Mesenchymal stem cell (in vitro differentiated cells and primary cell): Measurements from ENCODE around the gene TMEM269.
"Not testable (repeated sequence)": the region's sequence is repeated elsewhere in the genome, so short reads cannot be mapped to it uniquely, and the experiment has no call there.

ENCODE experiments used
- DNase-seq: peaks from one replicate; pipeline ENCODE4 v3.0.0-alpha.2; 2013
- H2AFZ ChIP-seq: one replicate; pipeline ENCODE4 v1.6.1; 2013; ENCODE audit warnings: low read depth, mild to moderate bottlenecking, control low read depth, inconsistent platforms, low read length, moderate library complexity
- H2AK5ac ChIP-seq: 2 replicates; pipeline ENCODE4 v1.6.1; 2013; ENCODE audit warnings: low read length, moderate library complexity, mild to moderate bottlenecking, inconsistent platforms; ENCODE audit not compliant: severe bottlenecking
- H2BK120ac ChIP-seq: one replicate; pipeline ENCODE4 v1.6.1; 2013; ENCODE audit warnings: low read depth, mild to moderate bottlenecking, inconsistent platforms, low read length, moderate library complexity
- H2BK12ac ChIP-seq, 2 experiments: one replicate each; pipeline ENCODE4 v1.6.1; 2013; ENCODE audit warnings: inconsistent platforms in 2 of 2, low read length in 2 of 2, mild to moderate bottlenecking in 2 of 2, moderate library complexity in 2 of 2, control low read depth in 1 of 2
- H2BK15ac ChIP-seq: one replicate; pipeline ENCODE4 v1.6.1; 2013; ENCODE audit warnings: mild to moderate bottlenecking, low read depth, inconsistent platforms; ENCODE audit not compliant: poor library complexity, severe bottlenecking
- H2BK5ac ChIP-seq: 2 replicates; pipeline ENCODE4 v1.6.1; 2013; ENCODE audit warnings: low read depth, mild to moderate bottlenecking, low read length, control low read depth, inconsistent platforms; ENCODE audit not compliant: poor library complexity, severe bottlenecking
- H3K14ac ChIP-seq, 2 experiments: one replicate each; pipeline ENCODE4 v1.6.1; 2013; ENCODE audit warnings: inconsistent platforms in 2 of 2, low read length in 2 of 2, control low read depth in 1 of 2, mild to moderate bottlenecking in 1 of 2, moderate library complexity in 1 of 2
- H3K18ac ChIP-seq, 2 experiments: one replicate each; pipeline ENCODE4 v1.6.1; 2013; ENCODE audit warnings: inconsistent platforms in 2 of 2, low read length in 2 of 2, control low read depth in 1 of 2, low read depth in 1 of 2, mild to moderate bottlenecking in 1 of 2
- H3K23ac ChIP-seq, 2 experiments: one replicate each; pipeline ENCODE4 v1.6.1; 2013; ENCODE audit warnings: inconsistent platforms in 2 of 2, low read length in 2 of 2, mild to moderate bottlenecking in 2 of 2, moderate library complexity in 2 of 2, control low read depth in 1 of 2
- H3K27ac ChIP-seq: 2 replicates; pipeline ENCODE4 v1.5.1; 2013; ENCODE audit warnings: mild to moderate bottlenecking, moderate library complexity, low read length, control low read depth, inconsistent platforms; ENCODE audit not compliant: poor library complexity, severe bottlenecking
- H3K27me3 ChIP-seq, 2 experiments: 2 replicates each; pipeline versions ENCODE4 v1.6.1 to v1.7.0; 2013; ENCODE audit warnings: low read length in 2 of 2, mild to moderate bottlenecking in 2 of 2, moderate library complexity in 2 of 2, control low read depth in 1 of 2, inconsistent platforms in 1 of 2; ENCODE audit not compliant: control insufficient read depth in 1 of 2, insufficient read depth in 1 of 2
- H3K36me3 ChIP-seq, 2 experiments: 2 replicates each; pipeline versions ENCODE4 v1.6.1 to v1.7.0; 2013; ENCODE audit warnings: low read length in 2 of 2, control low read depth in 1 of 2, inconsistent platforms in 1 of 2, low read depth in 1 of 2, mild to moderate bottlenecking in 1 of 2; ENCODE audit not compliant: insufficient read depth in 2 of 2, control insufficient read depth in 1 of 2
- H3K4ac ChIP-seq, 2 experiments: one replicate each; pipeline ENCODE4 v1.6.1; 2013; ENCODE audit warnings: inconsistent platforms in 2 of 2, low read length in 2 of 2, mild to moderate bottlenecking in 2 of 2, moderate library complexity in 2 of 2, control low read depth in 1 of 2, low read depth in 1 of 2
- H3K4me1 ChIP-seq: 2 replicates; pipeline ENCODE4 v1.6.1; 2013; ENCODE audit warnings: low read depth, low read length, control low read depth; ENCODE audit not compliant: control insufficient read depth, insufficient read depth
- H3K4me2 ChIP-seq: 2 replicates; pipeline ENCODE4 v1.6.1; 2013; ENCODE audit warnings: low read length, mild to moderate bottlenecking, inconsistent platforms; ENCODE audit not compliant: poor library complexity, severe bottlenecking
- H3K4me3 ChIP-seq, 2 experiments: 2 replicates each; pipeline versions ENCODE4 v1.5.1 to v1.7.0; 2013; ENCODE audit warnings: low read length in 2 of 2, mild to moderate bottlenecking in 2 of 2, control low read depth in 1 of 2, low read depth in 1 of 2; ENCODE audit not compliant: insufficient read depth in 1 of 2
- H3K79me1 ChIP-seq: replicated peaks from 2 replicates; pipeline ENCODE4 v1.6.1; 2013; ENCODE audit warnings: mild to moderate bottlenecking, control low read depth, low read length, inconsistent platforms; ENCODE audit not compliant: poor library complexity, severe bottlenecking
- H3K9ac ChIP-seq: 2 replicates; pipeline ENCODE4 v1.7.0; 2013; ENCODE audit warnings: mild to moderate bottlenecking, low read length, moderate library complexity
- H3K9me3 ChIP-seq: 2 replicates; pipeline ENCODE4 v1.7.0; 2013; ENCODE audit warnings: mild to moderate bottlenecking, low read length; ENCODE audit not compliant: control insufficient read depth
- H4K8ac ChIP-seq: one replicate; pipeline ENCODE4 v1.6.1; 2013; ENCODE audit warnings: inconsistent platforms, mild to moderate bottlenecking, low read length, moderate library complexity
- H4K91ac ChIP-seq: one replicate; pipeline ENCODE4 v1.6.1; 2013; ENCODE audit warnings: mild to moderate bottlenecking, low read length, inconsistent platforms
- WGBS: methylation state at CpG from one replicate; pipeline ENCODE4 v1.1.7; 2013; ENCODE audit warnings: mixed read lengths; 5-methylcytosine and 5-hydroxymethylcytosine counted together

TMEM269 gene

DNA sequence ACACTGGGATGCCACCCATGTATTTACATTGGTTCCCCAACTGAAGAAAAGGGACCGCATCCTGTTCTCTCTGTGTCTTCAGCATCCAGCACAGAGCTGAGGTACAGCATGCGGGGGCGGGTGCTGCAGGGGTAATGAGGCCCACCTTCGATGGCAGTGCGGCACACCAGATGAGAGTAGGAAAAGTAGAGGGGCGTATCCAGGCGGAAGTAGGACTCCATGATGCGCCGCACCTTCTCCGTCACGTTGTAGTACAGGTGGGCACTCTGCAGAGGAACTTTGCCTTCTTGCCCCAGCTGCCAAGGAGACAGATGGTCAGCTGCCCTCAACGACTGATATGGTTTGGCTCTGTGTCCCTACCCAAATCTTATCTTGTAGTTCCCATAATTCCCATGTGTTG, 34.8 kb upstream of the TMEM269 start:
- H3K79me1 ChIP-seq = peaks cover 15% of the 10 kb centered on the region
- H3K36me3 ChIP-seq = peaks cover 81 to 83% of the 10 kb centered on the region in 2 experiments
- no peak overlapping the region for H2BK5ac ChIP-seq
- H3K27ac ChIP-seq = no peak overlapping the region
- H3K4me3 ChIP-seq = no peak overlapping the region
- no peak for DNase-seq
- no peak overlapping the region for H2BK120ac ChIP-seq
- no peak overlapping the region for H3K23ac ChIP-seq
- H3K9ac ChIP-seq = no peak overlapping the region
- no peak overlapping the region for H2BK12ac ChIP-seq
- H3K18ac ChIP-seq = no peak overlapping the region
- WGBS = 98% methylated on average over 12 of the region's 12 CpGs
- no peak overlapping the region for H3K14ac ChIP-seq
- H2AFZ ChIP-seq = no peak overlapping the region
- H3K4me1 ChIP-seq = no peaks in the 10 kb centered on the region
- H4K91ac ChIP-seq = no peak overlapping the region
- H2AK5ac ChIP-seq = no peak overlapping the region
- H3K4me2 ChIP-seq = no peak overlapping the region
- no peaks in the 10 kb centered on the region for H3K27me3 ChIP-seq
- H2BK15ac ChIP-seq = no peak overlapping the region
- no peaks in the 10 kb centered on the region for H3K9me3 ChIP-seq
- H3K4ac ChIP-seq = no peak overlapping the region
- no peak overlapping the region for H4K8ac ChIP-seq

DNA sequence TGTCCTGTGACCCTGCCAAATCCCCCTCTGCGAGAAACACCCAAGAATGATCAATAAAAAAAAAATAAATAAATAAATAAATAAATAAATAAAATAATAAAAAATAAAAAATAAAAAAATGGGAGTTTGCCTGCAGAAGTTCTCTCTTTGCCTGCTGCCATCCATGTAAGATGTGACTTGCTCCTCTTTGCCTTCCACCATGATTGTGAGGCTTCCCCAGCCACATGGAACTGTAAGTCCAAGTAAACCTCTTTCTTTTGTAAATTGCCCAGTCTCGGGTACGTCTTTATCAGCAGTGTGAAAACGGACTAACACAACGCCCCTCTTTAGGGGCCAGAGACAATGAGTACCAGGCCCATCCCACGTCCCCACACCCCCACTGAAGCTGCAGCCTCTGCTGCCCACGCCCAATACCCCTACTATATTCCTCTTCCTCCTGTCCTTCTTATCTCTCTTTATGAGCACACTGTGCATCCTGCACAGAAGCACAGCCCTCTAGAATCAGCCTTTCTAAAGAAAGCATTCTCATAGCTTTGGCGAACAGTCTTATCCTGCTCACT, 33.2 kb upstream of the TMEM269 start:
- H4K8ac ChIP-seq, H3K27ac ChIP-seq, H2AFZ ChIP-seq, H3K23ac ChIP-seq, H2BK120ac ChIP-seq, H3K4me3 ChIP-seq, H2BK12ac ChIP-seq, H3K4ac ChIP-seq, H3K4me2 ChIP-seq, H2AK5ac ChIP-seq, H3K27me3 ChIP-seq, H3K9me3 ChIP-seq, H4K91ac ChIP-seq, H3K14ac ChIP-seq, H2BK5ac ChIP-seq, H3K18ac ChIP-seq, H2BK15ac ChIP-seq, H3K4me1 ChIP-seq, H3K9ac ChIP-seq, DNase-seq: not testable (repeated sequence)
- Histone ChIP-seq H3K36me3 (peaks cover 78 to 84% of the 10 kb centered on the region in 2 experiments), H3K79me1 (peaks cover 25% of the 10 kb centered on the region)
- WGBS = 96% methylated on average over 7 of the region's 8 CpGs

DNA sequence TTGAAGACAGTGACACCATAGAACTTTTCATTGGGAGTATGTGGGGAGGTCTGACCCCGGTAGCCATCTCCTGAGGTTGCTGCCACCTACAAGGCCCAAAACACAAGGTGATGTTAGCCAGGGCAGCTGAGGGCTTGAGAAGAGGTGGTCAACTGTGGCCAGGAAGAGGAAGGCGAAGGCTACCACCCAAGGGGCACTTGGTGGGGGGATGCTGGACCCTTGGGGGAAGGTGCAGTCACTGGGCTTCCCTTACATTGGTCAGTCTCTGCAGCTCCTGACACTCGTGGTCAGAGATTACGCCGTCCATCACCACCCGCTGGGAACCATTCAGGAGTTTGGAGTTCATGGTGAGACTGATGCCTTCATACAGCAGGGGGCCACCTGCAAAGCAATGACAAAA, 32.5 kb upstream of the TMEM269 start:
- no peak overlapping the region for H2BK120ac ChIP-seq
- H3K9ac ChIP-seq = no peak overlapping the region
- no peaks in the 10 kb centered on the region for H3K9me3 ChIP-seq
- no peak for DNase-seq
- H2AFZ ChIP-seq = no peak overlapping the region
- no peak overlapping the region for H3K4me3 ChIP-seq
- no peak overlapping the region for H3K23ac ChIP-seq
- no peak overlapping the region for H3K27ac ChIP-seq
- no peak overlapping the region for H2BK15ac ChIP-seq
- H2AK5ac ChIP-seq = no peak overlapping the region
- peaks cover 74 to 84% of the 10 kb centered on the region in 2 experiments for H3K36me3 ChIP-seq
- 95% methylated on average over 5 of the region's 6 CpGs for WGBS
- H4K91ac ChIP-seq = no peak overlapping the region
- H2BK12ac ChIP-seq = no peak overlapping the region
- H4K8ac ChIP-seq = no peak overlapping the region
- H3K4ac ChIP-seq = no peak overlapping the region
- no peaks in the 10 kb centered on the region for H3K4me1 ChIP-seq
- H3K4me2 ChIP-seq = no peak overlapping the region
- H3K27me3 ChIP-seq = no peaks in the 10 kb centered on the region
- H3K79me1 ChIP-seq = peaks cover 28% of the 10 kb centered on the region
- no peak overlapping the region for H3K18ac ChIP-seq
- no peak overlapping the region for H3K14ac ChIP-seq
- H2BK5ac ChIP-seq = no peak overlapping the region

DNA sequence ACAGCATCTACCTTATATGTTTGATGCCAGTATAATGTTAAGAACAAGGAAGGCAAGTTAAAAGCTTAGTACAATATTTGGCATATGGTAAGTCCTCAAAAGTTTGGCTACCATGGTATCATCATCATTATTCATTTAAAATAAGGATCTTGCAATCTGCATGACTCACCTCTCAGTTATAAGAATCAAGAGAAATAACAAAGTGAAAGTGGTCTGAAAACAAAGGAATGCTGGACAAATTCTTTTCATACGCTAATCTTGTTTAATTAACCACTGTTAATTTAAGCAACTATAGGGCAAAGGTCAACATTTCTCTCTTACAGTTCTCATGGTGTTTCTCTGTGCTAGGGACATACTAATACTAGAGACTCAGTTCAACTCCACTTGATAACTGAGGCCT, 31.7 kb upstream of the TMEM269 start:
- Histone ChIP-seq H3K23ac (no peak overlapping the region), H3K27me3 (no peaks in the 10 kb centered on the region), H2BK15ac (no peak overlapping the region), H4K8ac (no peak overlapping the region), H2BK5ac (no peak overlapping the region), H2AK5ac (no peak overlapping the region), H4K91ac (no peak overlapping the region), H3K4me3 (no peak overlapping the region), H3K79me1 (peaks cover 34% of the 10 kb centered on the region), H3K18ac (no peak overlapping the region), H2AFZ (no peak overlapping the region), H3K36me3 (peaks cover 73 to 84% of the 10 kb centered on the region in 2 experiments), H3K9ac (peak overlapping the region; percentile 56), H3K4ac (no peak overlapping the region), H3K14ac (no peak overlapping the region), H3K4me2 (no peak overlapping the region), H3K9me3 (no peaks in the 10 kb centered on the region), H2BK120ac (no peak overlapping the region), H3K27ac (no peak overlapping the region), H2BK12ac (no peak overlapping the region), H3K4me1 (no peaks in the 10 kb centered on the region)
- no CpG with 5 or more reads among the region's 1 CpG for WGBS
- peak; percentile 17 for DNase-seq
